ENCODE measurements around the gene CHN1. TPM values are rescaled to one million over a fixed set of nuclear protein-coding genes. Genes with fewer than 3 reads are reported as not detected.

The CHN1 gene
- total and polyA plus RNA-seq, 12 donors = 6.1 to 26.5 (median 15.7) TPM

- 97% methylated on average over 1 of the region's 1 CpG for WGBS, 2 donors
- no peak for TF ChIP-seq CTCF (IDR thresholded peaks at IDR 0.05)
- Histone ChIP-seq H3K27me3 (no peaks in the 10 kb centered on the region), H3K4me1 (peaks cover 5 to 65% (median 35%) of the 10 kb centered on the region in 9 donors), H3K27ac (no peak overlapping the region), H3K36me3 (no peaks in the 10 kb centered on the region), H3K4me3 (no peak overlapping the region), H3K9me3 (no peaks in the 10 kb centered on the region)
- DNase-seq (no peak), ATAC-seq (no peak)
- intact Hi-C loops (cut with DNase I) = no loop called here
Observed at GRCh38 chr2:174970092-174970491, 35.1 kb downstream of the CHN1 start.

GRCh38 chr2:174969091-174969734 lies 36.0 kb downstream of the CHN1 start:
- no peak for TF ChIP-seq CTCF (IDR thresholded peaks at IDR 0.05)
- ATAC-seq = no peak
- WGBS, 2 donors = 74 to 81% methylated on average over 6 of the region's 6 CpGs

GRCh38 chr2:174967691-174968260 lies 37.4 kb downstream of the CHN1 start:
- ATAC-seq (peak in 1 of 8 donors; percentile 48), DNase-seq (no peak)
- no peaks in the 10 kb centered on the region for H3K9me3 ChIP-seq
- intact Hi-C loops (cut with DNase I) = loop anchor here in 1 of 10 donors (10.0 kb wide), 1 partner anchor 93 kb away; no protein-coding TSS in a partner anchor
- TF ChIP-seq CTCF (IDR thresholded peaks at IDR 0.05) = no peak
- no peaks in the 10 kb centered on the region for H3K36me3 ChIP-seq
- peaks cover 5 to 61% (median 37%) of the 10 kb centered on the region in 9 donors for H3K4me1 ChIP-seq
- H3K27me3 ChIP-seq = no peaks in the 10 kb centered on the region
- H3K27ac ChIP-seq = no peak overlapping the region
- WGBS, 2 donors = 47% methylated on average over 3 of the region's 3 CpGs
- H3K4me3 ChIP-seq = no peak overlapping the region

More at GRCh38 chr2:174969091-174969734, 36.0 kb downstream of the CHN1 start:
- Histone ChIP-seq H3K36me3 (no peaks in the 10 kb centered on the region), H3K27me3 (no peaks in the 10 kb centered on the region), H3K27ac (no peak overlapping the region), H3K4me1 (peaks cover 5 to 65% (median 35%) of the 10 kb centered on the region in 9 donors), H3K4me3 (no peak overlapping the region), H3K9me3 (no peaks in the 10 kb centered on the region)
- intact Hi-C loops (cut with DNase I) = loop anchor here in 1 of 10 donors (10.0 kb wide), 1 partner anchor 94 kb away; no protein-coding TSS in a partner anchor
- DNase-seq = no peak

GRCh38 chr2:174967086-174967485 lies 38.1 kb downstream of the CHN1 start:
- Histone ChIP-seq H3K36me3 (no peaks in the 10 kb centered on the region), H3K27ac (peak overlapping the region in 2 of 10 donors; percentile 39 to 63), H3K27me3 (no peaks in the 10 kb centered on the region), H3K4me3 (no peak overlapping the region), H3K4me1 (peaks cover 0 to 55% (median 31%) of the 10 kb centered on the region in 9 donors), H3K9me3 (no peaks in the 10 kb centered on the region)
- 88 to 90% methylated on average over 6 of the region's 6 CpGs for WGBS, 2 donors
- no peak for TF ChIP-seq CTCF (IDR thresholded peaks at IDR 0.05)
- ATAC-seq (no peak), DNase-seq (no peak)
- intact Hi-C loops (cut with DNase I) = loop anchor here in 1 of 10 donors (10.0 kb wide), 1 partner anchor 92 kb away; no protein-coding TSS in a partner anchor
